NK-92 treated with Interleukin-12 subunit alpha and Interleukin-12 subunit beta, amount 100 ng/mL, for 24 hours (cell line): Measurements from ENCODE around the gene CCDC69.

Experiments
- DNase-seq: peaks from one replicate; lab custom pipeline; 2025; lab: John Stamatoyannopoulos, UW

CCDC69 gene

GRCh38 chr5:151164687-151165392 lies 59.1 kb downstream of the CCDC69 start:
- peak; percentile 28 for DNase-seq

GRCh38 chr5:151162776-151163175 lies 61.1 kb downstream of the CCDC69 start:
- no peak for DNase-seq

DNA sequence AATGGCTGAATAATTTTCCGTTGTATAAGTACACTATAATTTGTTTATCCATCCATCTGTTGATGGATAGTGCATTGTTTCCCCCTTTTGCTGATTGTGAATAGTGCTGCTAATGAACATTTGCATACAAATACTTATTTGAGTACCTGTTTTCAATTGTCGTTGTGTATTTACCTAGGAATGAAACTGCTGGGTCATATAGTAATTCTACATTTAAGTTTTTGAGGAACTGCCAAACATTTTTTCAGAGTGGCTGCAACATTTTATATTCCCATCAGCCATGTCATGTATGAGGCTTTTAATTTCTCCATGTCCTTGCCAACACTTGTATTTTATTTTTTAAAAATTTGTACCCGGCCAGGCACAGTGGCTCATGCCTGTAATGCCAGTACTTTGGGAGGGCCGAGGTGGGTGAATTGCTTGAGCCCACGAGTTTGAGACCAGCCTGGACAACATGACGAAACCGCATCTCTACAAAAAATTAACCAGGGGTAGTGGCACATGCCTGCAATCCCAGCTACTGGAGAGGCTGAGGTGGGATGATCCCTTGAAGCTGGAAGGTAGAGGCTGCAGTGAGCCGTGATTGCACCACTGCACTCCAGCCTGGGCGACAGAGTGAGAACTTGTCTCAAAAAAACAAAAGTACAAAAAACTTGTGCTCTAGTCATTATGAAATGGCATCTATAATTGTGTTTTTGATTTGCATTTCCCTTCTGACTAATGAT lies 64.1 kb downstream of the CCDC69 start:
- no peak for DNase-seq

DNA sequence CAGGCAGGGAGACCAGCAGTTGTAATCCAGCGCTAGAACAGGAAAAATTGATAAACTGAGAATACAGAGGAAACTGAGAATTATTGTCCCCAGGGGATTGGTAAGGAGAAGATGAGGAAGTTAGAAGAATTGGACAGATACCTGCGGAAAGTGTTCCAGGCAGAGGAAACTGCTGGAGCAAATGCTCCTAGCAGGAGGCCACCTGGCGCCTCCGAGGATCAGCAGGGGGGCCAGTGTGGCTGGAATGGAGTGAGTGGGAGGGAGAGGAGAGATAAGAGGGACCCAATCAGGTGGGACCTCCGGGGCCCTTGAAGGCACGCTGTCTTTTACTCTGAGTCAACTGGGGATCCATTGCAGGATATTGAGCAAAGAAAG lies 65.6 kb downstream of the CCDC69 start:
- no peak for DNase-seq

DNA sequence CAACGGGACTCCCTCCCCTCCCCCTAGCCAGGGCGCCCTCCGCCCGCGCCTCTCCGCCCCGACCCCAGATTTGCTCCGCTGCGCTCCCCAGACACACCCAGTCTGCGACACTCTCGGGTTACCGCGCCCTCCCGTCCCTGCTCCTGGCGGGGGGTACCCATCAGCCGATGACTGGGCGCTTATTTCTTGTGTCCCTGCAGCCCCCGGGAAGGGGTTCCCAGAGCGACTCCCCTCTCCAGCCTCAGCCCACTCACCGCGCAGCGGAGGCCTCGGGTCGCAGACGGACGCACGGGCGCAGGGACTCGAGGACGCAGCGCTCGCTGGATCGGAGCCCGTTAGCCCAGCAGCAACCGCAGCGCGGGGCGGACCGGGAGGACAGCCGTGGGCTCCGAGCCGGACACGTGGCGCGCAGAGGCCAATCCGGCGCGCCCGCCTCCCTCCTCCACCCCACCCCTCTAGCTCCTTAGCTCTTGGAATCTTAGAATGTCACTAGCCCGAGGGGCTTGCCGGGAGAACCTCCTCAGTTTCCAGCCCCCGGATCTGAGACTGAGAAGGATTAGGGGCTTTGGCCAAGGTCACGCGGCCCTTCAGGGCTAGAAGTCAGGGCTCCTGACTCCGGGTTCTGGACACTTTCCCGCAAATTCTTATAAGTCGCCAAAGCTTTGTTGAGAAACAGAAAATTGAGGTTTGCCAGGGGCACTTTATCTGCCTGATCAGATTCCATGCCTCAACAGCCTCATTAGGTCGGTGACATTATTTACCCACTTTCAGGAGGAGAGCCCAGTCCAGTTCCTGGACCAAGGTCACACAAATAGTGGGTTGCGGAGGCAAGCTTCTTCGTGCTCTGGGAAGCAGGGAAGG lies 66.2 kb downstream of the CCDC69 start, which contains the start of gene ANXA6:
ANXA6 (minus strand) TSS at position 354 of the 861 bp plus-strand sequence. CDS start 9,878 bp downstream, outside the sequence.
- DNase-seq = peak; percentile 58

DNA sequence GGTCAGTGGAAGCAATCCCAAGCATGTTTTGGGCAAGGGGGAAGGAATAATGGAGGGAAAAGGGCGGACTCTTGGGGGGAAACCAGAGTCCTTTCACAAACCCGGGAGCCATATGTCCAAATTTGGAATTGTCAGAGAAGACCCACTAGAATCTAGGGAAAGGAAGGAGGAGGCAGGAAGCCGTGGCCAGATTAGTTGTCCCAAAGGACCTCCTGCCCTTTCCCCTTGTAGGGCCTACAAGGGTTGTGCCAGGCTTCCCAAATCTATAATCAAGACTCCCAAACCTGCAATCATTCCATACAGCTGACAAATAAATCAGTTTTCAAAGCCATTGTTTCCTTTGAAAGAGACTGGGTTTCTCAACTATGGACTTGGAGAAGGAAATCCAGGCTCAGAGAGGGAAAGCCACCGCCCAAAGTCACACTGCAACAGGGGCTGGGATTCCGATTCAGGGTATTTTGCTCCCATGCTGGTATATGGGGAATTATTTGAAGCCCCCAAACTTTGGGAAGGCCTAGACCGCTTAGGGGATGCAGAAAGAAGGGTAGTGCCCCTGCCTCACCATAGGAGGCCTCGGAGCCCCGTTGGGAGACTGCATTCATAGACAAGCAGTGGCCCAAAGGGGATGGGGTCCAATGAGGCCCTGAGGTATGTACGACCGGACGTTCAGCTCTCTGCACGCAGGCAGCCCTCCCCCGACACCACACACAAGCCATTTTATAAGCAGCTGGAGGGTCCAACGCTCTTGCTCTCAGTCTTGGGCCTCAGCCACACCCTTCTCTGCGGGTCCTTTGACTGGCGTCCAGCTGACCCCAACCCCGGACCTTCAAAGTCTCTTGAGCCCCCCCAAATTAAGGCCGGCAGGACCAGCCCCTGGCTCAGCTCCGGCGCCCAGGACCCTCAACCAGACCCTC lies 67.1 kb downstream of the CCDC69 start:
- peak; percentile 16 for DNase-seq

DNA sequence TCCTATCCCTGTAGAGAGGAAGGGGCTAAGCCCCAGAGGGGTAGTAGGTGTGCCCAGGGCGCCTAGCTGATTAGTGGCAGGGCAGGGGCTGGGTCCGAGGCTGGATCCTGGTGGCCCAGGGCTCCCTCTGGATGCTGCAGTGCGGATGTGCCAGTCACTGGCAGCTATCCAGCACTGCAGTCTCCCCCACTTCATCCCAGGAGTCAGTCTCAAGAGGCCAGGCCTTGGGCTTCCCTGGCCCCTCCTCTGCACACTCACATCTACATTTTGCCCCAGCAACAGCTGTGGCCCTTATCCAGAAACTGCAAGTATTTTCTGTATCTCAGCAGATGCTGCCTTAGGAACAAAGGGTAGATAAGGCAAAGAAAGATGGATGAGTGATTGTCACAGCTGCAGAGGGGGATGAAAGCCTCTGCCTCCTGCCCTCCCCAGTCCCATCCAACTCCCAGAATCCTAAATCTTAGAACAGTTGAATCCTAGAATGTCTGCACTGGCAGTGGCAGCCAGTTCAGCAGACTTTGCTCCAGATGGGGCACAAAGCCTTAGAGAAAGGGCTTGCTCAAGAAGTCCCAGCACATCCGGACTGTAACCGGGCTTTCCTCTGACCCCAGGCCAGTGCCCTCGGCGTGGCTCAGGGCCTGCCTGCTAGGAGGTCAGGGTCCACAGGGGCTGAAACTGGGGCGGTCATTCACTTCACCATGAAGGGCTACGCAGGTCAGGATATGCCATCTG lies 68.0 kb downstream of the CCDC69 start:
- no peak for DNase-seq

GRCh38 chr5:151154931-151155774 lies 68.7 kb downstream of the CCDC69 start:
- DNase-seq = peak; percentile 11

DNA sequence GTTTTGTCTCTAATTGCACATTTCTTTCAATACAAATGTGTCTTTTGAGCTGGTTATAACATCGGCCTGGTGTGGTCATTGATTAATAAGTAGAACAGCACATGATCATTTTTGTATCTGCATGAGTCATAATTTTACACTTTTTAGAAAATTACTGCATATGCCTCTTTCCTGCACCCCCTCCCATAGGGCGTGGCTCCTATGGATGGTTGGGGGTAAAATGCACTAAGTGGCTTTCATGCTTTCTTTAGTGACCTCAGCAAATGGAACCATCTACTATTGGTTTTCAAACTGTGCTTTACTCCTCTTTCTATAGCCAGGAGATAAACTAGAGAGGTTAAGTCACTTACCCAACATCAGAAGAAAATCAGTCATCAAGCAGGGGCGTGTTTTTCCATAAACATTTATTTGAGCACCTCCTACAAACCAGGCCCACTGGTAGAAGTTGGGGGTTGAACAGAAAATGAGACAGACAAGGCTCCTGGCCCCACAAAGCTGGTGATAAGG lies 70.1 kb downstream of the CCDC69 start:
- no peak for DNase-seq

DNA sequence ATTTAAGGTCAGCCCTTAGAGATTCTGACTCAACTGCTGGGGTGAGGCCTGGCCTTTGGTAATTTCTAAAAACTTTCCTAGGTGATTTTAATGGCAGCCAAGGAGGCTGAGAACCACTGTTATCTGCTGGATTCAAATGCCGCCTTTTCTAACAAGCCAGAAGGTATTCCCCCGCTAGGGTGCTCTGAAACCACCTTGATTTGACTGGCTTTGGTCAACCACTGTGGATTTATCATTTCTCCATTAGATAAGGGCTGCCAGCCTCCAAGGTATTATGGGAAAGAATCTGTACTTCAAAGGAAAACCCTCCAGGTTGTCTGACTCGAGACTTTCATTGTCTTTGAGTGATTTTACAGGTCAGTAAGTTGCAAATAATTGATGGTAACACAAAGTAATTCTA lies 70.6 kb downstream of the CCDC69 start:
- no peak for DNase-seq

DNA sequence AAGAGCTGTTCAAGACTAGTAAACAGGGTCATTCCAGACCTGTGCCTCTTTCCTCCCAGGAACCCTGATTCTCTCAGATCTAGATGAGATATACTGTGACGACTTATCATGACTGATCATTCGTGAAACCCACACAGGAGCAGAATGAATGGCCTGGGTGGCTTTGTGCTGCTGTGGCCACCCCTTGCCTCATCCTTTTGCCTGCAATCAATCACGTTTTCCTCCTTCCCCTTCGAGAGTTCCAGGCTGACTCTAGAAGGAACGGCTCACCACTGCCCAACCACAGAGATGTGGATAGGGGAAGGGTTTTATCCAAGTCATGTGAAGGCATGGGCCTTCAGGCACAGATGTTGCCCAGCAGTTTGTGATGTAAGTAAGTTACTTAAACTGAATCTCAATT lies 72.1 kb downstream of the CCDC69 start:
- no peak for DNase-seq

- no peak for DNase-seq
Observed at GRCh38 chr5:151151263-151151660, 72.6 kb downstream of the CCDC69 start.

- peak; percentile 47 for DNase-seq
Observed at GRCh38 chr5:151150471-151151262, 73.2 kb downstream of the CCDC69 start.

DNA sequence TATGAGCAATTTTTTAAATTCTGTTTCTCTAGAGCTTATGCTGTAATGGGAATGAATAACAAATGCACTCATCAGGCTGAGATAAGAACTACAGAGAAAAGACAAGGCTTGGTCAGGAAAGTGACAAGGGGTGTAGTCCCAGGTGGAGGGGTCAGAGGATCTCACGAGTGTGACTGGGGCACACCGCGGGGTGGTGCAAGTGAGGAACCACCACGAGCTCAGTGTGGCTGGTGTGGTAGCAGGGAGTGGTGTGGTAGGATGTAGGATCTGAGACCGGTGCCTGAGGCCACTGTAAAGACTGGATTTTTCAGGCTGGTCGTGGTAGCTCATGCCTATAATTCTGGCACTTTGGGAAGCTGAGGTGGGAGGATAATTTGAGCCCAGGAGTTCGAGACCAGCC lies 75.3 kb downstream of the CCDC69 start:
- DNase-seq = no peak

DNA sequence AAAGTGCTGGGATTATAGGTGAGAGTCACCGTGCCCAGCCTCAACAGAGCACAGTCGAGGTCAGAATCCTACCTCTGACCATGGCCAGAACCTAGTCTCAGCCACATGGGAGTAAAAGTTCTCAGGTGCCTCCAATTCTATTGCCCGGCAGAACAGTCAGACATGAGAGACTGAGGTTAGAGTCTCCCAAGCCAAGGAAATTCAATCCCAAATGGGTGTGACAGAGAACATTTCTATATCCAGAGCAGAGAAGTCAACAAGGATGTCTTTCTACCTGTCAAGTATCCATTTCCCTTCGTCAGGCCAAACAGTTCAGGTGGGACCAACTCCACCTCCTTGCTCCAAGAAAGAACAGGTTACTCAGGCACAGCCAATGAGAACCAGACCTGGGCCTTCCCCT lies 76.9 kb downstream of the CCDC69 start:
- DNase-seq = no peak

DNA sequence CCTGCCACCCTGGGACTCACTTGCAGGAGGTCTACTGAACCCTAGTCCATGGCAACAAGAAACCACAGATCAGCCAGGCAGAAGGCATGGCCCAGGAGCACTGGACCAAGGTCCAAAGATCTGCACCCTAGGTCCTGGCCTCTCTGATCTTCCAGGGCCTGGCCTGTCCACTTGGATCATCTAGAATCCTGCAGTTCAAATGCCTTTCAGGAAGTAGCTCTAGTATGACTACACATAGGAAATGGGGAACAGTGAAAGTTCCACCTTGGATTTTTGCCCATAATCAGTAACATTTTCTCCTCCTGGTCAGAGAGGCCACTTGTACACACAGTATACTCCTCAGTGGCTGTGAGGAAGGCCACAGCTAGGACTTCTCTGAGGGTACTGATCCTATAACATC lies 77.8 kb downstream of the CCDC69 start:
- DNase-seq = no peak

GRCh38 chr5:151144922-151145321 lies 79.0 kb downstream of the CCDC69 start:
- DNase-seq = no peak

DNA sequence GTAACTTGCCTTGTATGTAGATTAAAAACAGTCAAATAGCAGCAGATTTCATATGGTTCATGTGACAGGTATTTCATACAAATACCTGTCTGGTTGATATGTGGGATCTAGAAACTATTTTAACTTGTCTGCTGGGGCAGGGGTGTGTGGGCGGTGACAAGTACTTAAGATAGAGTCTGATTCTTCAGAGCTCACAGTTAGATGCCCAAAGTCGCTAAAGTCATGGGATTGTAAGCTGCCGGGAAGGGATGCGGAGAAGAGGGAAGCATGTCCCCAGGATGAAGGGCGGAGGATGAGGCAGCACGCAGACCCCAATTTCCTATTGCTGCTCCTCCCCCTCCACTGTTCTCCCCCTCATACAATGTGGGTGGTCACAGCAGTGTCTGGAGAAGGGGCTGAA lies 79.6 kb downstream of the CCDC69 start:
- no peak for DNase-seq

GRCh38 chr5:151143645-151144044 lies 80.2 kb downstream of the CCDC69 start:
- DNase-seq = no peak
